ENCODE data around the gene MDC1. TPM values are rescaled to one million over a fixed set of nuclear protein-coding genes. Genes with fewer than 3 reads are reported as not detected.
A peak's percentile ranks its signal among the peaks of the same experiment; 100 is the strongest.
"Not testable (repeated sequence)": the region's sequence is repeated elsewhere in the genome, so short reads cannot be mapped to it uniquely, and the experiment has no call there.

Gene MDC1, protein sequence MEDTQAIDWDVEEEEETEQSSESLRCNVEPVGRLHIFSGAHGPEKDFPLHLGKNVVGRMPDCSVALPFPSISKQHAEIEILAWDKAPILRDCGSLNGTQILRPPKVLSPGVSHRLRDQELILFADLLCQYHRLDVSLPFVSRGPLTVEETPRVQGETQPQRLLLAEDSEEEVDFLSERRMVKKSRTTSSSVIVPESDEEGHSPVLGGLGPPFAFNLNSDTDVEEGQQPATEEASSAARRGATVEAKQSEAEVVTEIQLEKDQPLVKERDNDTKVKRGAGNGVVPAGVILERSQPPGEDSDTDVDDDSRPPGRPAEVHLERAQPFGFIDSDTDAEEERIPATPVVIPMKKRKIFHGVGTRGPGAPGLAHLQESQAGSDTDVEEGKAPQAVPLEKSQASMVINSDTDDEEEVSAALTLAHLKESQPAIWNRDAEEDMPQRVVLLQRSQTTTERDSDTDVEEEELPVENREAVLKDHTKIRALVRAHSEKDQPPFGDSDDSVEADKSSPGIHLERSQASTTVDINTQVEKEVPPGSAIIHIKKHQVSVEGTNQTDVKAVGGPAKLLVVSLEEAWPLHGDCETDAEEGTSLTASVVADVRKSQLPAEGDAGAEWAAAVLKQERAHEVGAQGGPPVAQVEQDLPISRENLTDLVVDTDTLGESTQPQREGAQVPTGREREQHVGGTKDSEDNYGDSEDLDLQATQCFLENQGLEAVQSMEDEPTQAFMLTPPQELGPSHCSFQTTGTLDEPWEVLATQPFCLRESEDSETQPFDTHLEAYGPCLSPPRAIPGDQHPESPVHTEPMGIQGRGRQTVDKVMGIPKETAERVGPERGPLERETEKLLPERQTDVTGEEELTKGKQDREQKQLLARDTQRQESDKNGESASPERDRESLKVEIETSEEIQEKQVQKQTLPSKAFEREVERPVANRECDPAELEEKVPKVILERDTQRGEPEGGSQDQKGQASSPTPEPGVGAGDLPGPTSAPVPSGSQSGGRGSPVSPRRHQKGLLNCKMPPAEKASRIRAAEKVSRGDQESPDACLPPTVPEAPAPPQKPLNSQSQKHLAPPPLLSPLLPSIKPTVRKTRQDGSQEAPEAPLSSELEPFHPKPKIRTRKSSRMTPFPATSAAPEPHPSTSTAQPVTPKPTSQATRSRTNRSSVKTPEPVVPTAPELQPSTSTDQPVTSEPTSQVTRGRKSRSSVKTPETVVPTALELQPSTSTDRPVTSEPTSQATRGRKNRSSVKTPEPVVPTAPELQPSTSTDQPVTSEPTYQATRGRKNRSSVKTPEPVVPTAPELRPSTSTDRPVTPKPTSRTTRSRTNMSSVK (N-terminal part only)
- total RNA-seq (10 to 100 TPM; 28.2 to 38.6 TPM), polyA plus RNA-seq (ENCODE audit: insufficient read length in 6 of 6) (10 to 100 TPM; 43.5 to 53.6 (median 49.9) TPM)
- long read RNA-seq, donor 1, transcript MDC1-203 (5 exons, 916 nt), result major isoform, 5 of 21 reads
- long read RNA-seq, donor 1, partial matches to known transcripts, result 11 of 21 reads
- long read RNA-seq, donor 1, other reads (novel, unspliced or antisense), result 0 of 21 reads
- long read RNA-seq, donor 2, partial matches to known transcripts, result 5 of 11 reads
- long read RNA-seq, donor 2, other reads (novel, unspliced or antisense), result 0 of 11 reads
- long read RNA-seq, donor 3, partial matches to known transcripts, result 0 of 1 reads
- long read RNA-seq, donor 3, other reads (novel, unspliced or antisense), result 0 of 1 reads
- long read RNA-seq, donor 4, partial matches to known transcripts, result 1 of 2 reads
- long read RNA-seq, donor 4, other reads (novel, unspliced or antisense), result 1 of 2 reads
- long read RNA-seq, donor 5, partial matches to known transcripts, result 6 of 8 reads
- long read RNA-seq, donor 5, other reads (novel, unspliced or antisense), result 0 of 8 reads
- long read RNA-seq, donor 6, partial matches to known transcripts, result 5 of 5 reads
- long read RNA-seq, donor 6, other reads (novel, unspliced or antisense), result 0 of 5 reads
- long read RNA-seq, donor 7, partial matches to known transcripts, result 436 of 436 reads
- long read RNA-seq, donor 7, other reads (novel, unspliced or antisense), result 0 of 436 reads
- long read RNA-seq, donor 8, partial matches to known transcripts, result 0 of 4 reads
- long read RNA-seq, donor 8, other reads (novel, unspliced or antisense), result 0 of 4 reads
- long read RNA-seq, donor 9, result 0 reads
- long read RNA-seq, donor 10, partial matches to known transcripts, result 0 of 3 reads
- long read RNA-seq, donor 10, other reads (novel, unspliced or antisense), result 3 of 3 reads
- long read RNA-seq, donor 11, partial matches to known transcripts, result 2,303 of 2,327 reads
- long read RNA-seq, donor 11, other reads (novel, unspliced or antisense), result 23 of 2,327 reads
- long read RNA-seq, donor 12, partial matches to known transcripts, result 0 of 1 reads
- long read RNA-seq, donor 12, other reads (novel, unspliced or antisense), result 0 of 1 reads

DNA sequence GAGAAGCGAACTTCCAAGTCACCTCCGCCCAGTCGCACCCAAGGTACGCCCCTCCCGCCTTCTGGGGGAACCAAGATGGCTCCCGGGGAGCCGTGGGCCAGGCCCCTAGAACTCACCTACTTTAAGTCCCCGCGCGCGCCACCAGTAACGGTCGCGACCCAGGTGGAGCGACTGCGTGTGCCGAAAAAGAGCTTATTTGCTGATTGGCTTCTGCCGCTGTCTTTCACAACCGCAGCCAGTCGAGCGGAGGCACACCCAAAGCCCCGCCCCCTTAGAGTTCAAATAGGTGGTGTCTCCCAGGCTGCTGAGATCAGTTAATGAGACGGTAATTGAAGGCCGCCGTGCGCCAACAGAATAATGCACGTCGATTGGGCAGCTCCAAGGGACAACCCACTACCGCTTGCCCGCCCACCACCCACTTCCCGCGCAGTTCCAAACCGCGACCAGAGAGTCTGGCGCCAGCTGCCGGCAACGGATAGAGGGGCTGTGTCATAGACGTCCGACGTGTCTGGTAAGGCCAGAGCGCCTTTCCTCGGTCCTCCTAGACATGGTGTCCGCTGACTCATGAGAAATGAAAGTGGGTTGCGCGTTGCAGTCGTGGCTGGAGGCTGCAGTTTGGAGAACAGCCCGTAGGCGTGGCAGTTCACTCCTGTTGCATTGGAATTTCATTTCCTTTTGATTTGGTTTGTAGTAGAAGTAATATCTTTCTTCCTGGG lies at the start of gene MDC1:
Gene MDC1 (minus strand): TSS at position 153 of the 716 bp plus-strand sequence. CDS start 2,106 bp downstream, outside the sequence.
- H3K27me3 ChIP-seq, result no peaks in the 10 kb centered on the region
- H3K4me1 ChIP-seq, result peaks cover 27 to 45% of the 10 kb centered on the region in 2 donors
- intact Hi-C loops (cut with DNase I), result no loop called here
- no peaks in the 10 kb centered on the region for H3K9me3 ChIP-seq
- peak; percentile 80 for ATAC-seq
- peak within 1 kb of the TSS; percentile 93 to 94 for H3K27ac ChIP-seq
- peaks cover 0 to 33% of the 10 kb centered on the region in 2 donors for H3K36me3 ChIP-seq
- TF ChIP-seq CTCF (IDR thresholded peaks at IDR 0.05), result peak; percentile 29 to 82
- peak; percentile 99 to 100 (median 100) for DNase-seq
- peak within 1 kb of the TSS; percentile 67 to 70 for H3K4me3 ChIP-seq

- TF ChIP-seq CTCF (IDR thresholded peaks at IDR 0.05), result no peak
- intact Hi-C loops (cut with DNase I), result no loop called here
Observed at GRCh38 chr6:30766461-30767157, 49.5 kb upstream of the MDC1 start.

GRCh38 chr6:30765495-30765894 lies 48.4 kb upstream of the MDC1 start:
- H3K27me3 ChIP-seq; H3K4me3 ChIP-seq; H3K27ac ChIP-seq; ATAC-seq; intact Hi-C loops (cut with DNase I); H3K36me3 ChIP-seq; H3K9me3 ChIP-seq; DNase-seq: not testable (repeated sequence)
- peaks cover 19 to 54% of the 10 kb centered on the region in 2 donors for H3K4me1 ChIP-seq

More at GRCh38 chr6:30766461-30767157, 49.5 kb upstream of the MDC1 start:
- H3K9me3 ChIP-seq, result no peaks in the 10 kb centered on the region
- no peak for ATAC-seq
- H3K27ac ChIP-seq, result no peak overlapping the region
- no peak overlapping the region for H3K4me3 ChIP-seq
- DNase-seq, result no peak
- no peaks in the 10 kb centered on the region for H3K36me3 ChIP-seq
- H3K27me3 ChIP-seq, result no peaks in the 10 kb centered on the region
- H3K4me1 ChIP-seq, result peaks cover 19 to 52% of the 10 kb centered on the region in 2 donors

GRCh38 chr6:30764490-30765043 lies 47.5 kb upstream of the MDC1 start:
- not testable (repeated sequence) for ATAC-seq

More at GRCh38 chr6:30764490-30765043, 47.5 kb upstream of the MDC1 start:
- DNase-seq; intact Hi-C loops (cut with DNase I); H3K27ac ChIP-seq; H3K36me3 ChIP-seq; H3K27me3 ChIP-seq; H3K9me3 ChIP-seq; H3K4me3 ChIP-seq: not testable (repeated sequence)
- H3K4me1 ChIP-seq, result peaks cover 11 to 54% of the 10 kb centered on the region in 2 donors
